Left lung (tissue), 10 donors: Measurements from ENCODE around the gene LRRC3C. TPM values are rescaled to one million over a fixed set of nuclear protein-coding genes. Genes with fewer than 3 reads are reported as not detected.

Experiments
- ATAC-seq: fragments of 200-7000 bp; cut with Tn5 transposase; one replicate; pipeline ENCODE4 v1.9.1; 2020; ENCODE audit warnings: moderate library complexity
- DNase-seq, 4 donors: peaks; one replicate each; pipeline ENCODE4 v3.0.0-alpha.2; 2013 to 2020
- H3K27ac ChIP-seq, 2 donors: fragments of 200-600 bp; sonication (generic) in 1 of 2; one replicate each; pipeline versions ENCODE4 v1.5.0 to v1.8.0; 2020 to 2021
- H3K27me3 ChIP-seq, 2 donors: fragments of 200-600 bp; sonication (generic) in 1 of 2; one replicate each; pipeline versions ENCODE4 v1.5.0 to v1.8.0; 2020 to 2021
- H3K36me3 ChIP-seq, 2 donors: fragments of 200-600 bp; sonication (generic) in 1 of 2; one replicate each; pipeline versions ENCODE4 v1.5.0 to v1.8.0; 2020 to 2021
- H3K4me1 ChIP-seq, 2 donors: fragments of 200-600 bp; one replicate each; pipeline ENCODE4 v1.8.0; 2021
- H3K4me3 ChIP-seq, 2 donors: fragments of 200-600 bp; sonication (generic) in 1 of 2; one replicate each; pipeline versions ENCODE4 v1.5.0 to v1.8.0; 2020 to 2021; ENCODE audit warnings: mild to moderate bottlenecking in 1 of 2
- H3K9me3 ChIP-seq, 2 donors: fragments of 200-600 bp; sonication (generic) in 1 of 2; one replicate each; pipeline versions ENCODE4 v1.5.0 to v1.8.0; 2020 to 2021
- CTCF ChIP-seq, 2 donors: fragments of 200-600 bp; sonication (generic) in 1 of 2; IDR thresholded peaks; one replicate each; pipeline versions ENCODE4 v1.5.0 to v1.8.0; 2021; ENCODE audit warnings: antibody characterized with exemption in 2 of 2
- intact Hi-C, 2 donors: fragments of 100-400 bp; cut with DNase I; formaldehyde crosslinking; loops; one replicate each; pipeline versions ENCODE4 v1.11.2 to v1.14.2; 2022
- polyA plus RNA-seq, 6 donors: library from polyadenylated mRNA; unstranded; fragments of 120-200 nt; gene quantifications; one replicate each; pipeline ENCODE4 v1.2.1, GENCODE V29; 2013; ENCODE audit not compliant: insufficient read length in 6 of 6
- total RNA-seq, 2 donors: library from RNA; stranded (reverse); fragmentation: NEBNext Ultra II Directional; extraction: Animal tissue kit (Norgen Biotek cat#: 25700); gene quantifications; one replicate each; pipeline ENCODE4 v1.2.1, GENCODE V29; 2021
- donor health status: DM: no; HTN: yes; CAD: no.
- donor health status: DM: no; HTN: no; CAD: no.

The LRRC3C gene
- total and polyA plus RNA-seq, 8 donors, result not detected

- Histone ChIP-seq H3K4me3 (peak overlapping the region; percentile 85 to 88), H3K36me3 (peaks cover 0 to 14% of the 10 kb centered on the region in 2 donors), H3K9me3 (no peaks in the 10 kb centered on the region), H3K4me1 (peaks cover 9 to 32% of the 10 kb centered on the region in 2 donors), H3K27me3 (no peaks in the 10 kb centered on the region), H3K27ac (peak overlapping the region; percentile 85 to 95)
- no peak for TF ChIP-seq CTCF (IDR thresholded peaks at IDR 0.05)
- DNase-seq (peak in 1 of 4 donors; percentile 41), ATAC-seq (peak; percentile 25)
- intact Hi-C loops, result no loop called here
These were observed 52.4 kb downstream of the LRRC3C start for GRCh38 chr17:39979893-39980350.

GRCh38 chr17:39980351-39981206 lies 53.0 kb downstream of the LRRC3C start, which contains the start of gene PSMD3:
Gene PSMD3, plus strand, starts transcription at chr17:39980807. Its CDS starts 164 bp downstream, at chr17:39980971.
- Histone ChIP-seq H3K9me3 (no peaks in the 10 kb centered on the region), H3K27me3 (no peaks in the 10 kb centered on the region), H3K27ac (peak within 1 kb of the TSS; percentile 85 to 95), H3K4me3 (peak within 1 kb of the TSS; percentile 85 to 88), H3K36me3 (peaks cover 0 to 21% of the 10 kb centered on the region in 2 donors), H3K4me1 (peaks cover 9 to 32% of the 10 kb centered on the region in 2 donors)
- intact Hi-C loops, result no loop called here
- ATAC-seq (peak; percentile 95), DNase-seq (peak; percentile 98 to 100 (median 99))
- peak; percentile 52 to 85 for TF ChIP-seq CTCF (IDR thresholded peaks at IDR 0.05)

GRCh38 chr17:39981207-39981741 lies 53.7 kb downstream of the LRRC3C start:
- intact Hi-C loops, result no loop called here
- Histone ChIP-seq H3K27me3 (no peaks in the 10 kb centered on the region), H3K4me1 (peaks cover 9 to 32% of the 10 kb centered on the region in 2 donors), H3K36me3 (peaks cover 0 to 28% of the 10 kb centered on the region in 2 donors), H3K27ac (peak overlapping the region; percentile 85 to 95), H3K4me3 (peak overlapping the region; percentile 85 to 88), H3K9me3 (no peaks in the 10 kb centered on the region)
- no peak for TF ChIP-seq CTCF (IDR thresholded peaks at IDR 0.05)
- peak; percentile 1 for ATAC-seq
- DNase-seq, result no peak

- H3K4me1 ChIP-seq, result peaks cover 9 to 32% of the 10 kb centered on the region in 2 donors
- ATAC-seq (no peak), DNase-seq (no peak)
- peaks cover 0 to 34% of the 10 kb centered on the region in 2 donors for H3K36me3 ChIP-seq
- TF ChIP-seq CTCF (IDR thresholded peaks at IDR 0.05), result no peak
- H3K27ac ChIP-seq, result peak overlapping the region in 1 of 2 donors; percentile 95
- H3K27me3 ChIP-seq, result no peaks in the 10 kb centered on the region
- no peaks in the 10 kb centered on the region for H3K9me3 ChIP-seq
- intact Hi-C loops, result no loop called here
- peak overlapping the region; percentile 85 to 88 for H3K4me3 ChIP-seq
These were observed 54.3 kb downstream of the LRRC3C start for GRCh38 chr17:39981766-39982375.
